Endothelial cell of umbilical vein (primary cell): ENCODE data around the gene PKD1L1. TPM values are rescaled to one million over a fixed set of nuclear protein-coding genes. Genes with fewer than 3 reads are reported as not detected.
A peak's percentile ranks its signal among the peaks of the same experiment; 100 is the strongest.

ENCODE experiments used
- BruUV-seq: library from RNA; stranded (reverse); fragments of 400-500 nt; replicated peaks from 2 replicates; lab custom pipeline; 2021; lab: Mats Ljungman, UMichigan
- CTCF ChIA-PET: fragments of 300-600, 350-600 bp; sonication (Branson Sonifier 250); formaldehyde crosslinking; loops from one replicate; lab custom pipeline; 2021; ENCODE audit warnings: antibody characterized with exemption, inconsistent platforms; lab: Charles Lee
- POLR2A ChIA-PET: fragments of 300-600, 350-600 bp; sonication (Branson Sonifier 250); formaldehyde crosslinking; loops from one replicate; lab custom pipeline; 2021; ENCODE audit warnings: antibody characterized with exemption, inconsistent platforms; lab: Charles Lee
- DNase-seq: peaks from one replicate; pipeline ENCODE4 v3.0.0-alpha.2; 2011; ENCODE audit warnings: low read depth, low spot score
- FAIRE-seq: peaks from 2 replicates; lab custom pipeline; 2011; peaks lifted over from hg19 to GRCh38; lab: Jason Lieb, UNC
- H2AFZ ChIP-seq: 2 replicates; pipeline ENCODE4 v1.6.0; 2012; ENCODE audit warnings: low read depth, low read length, control low read depth, inconsistent platforms
- H3K27ac ChIP-seq: 2 replicates; pipeline ENCODE4 v1.5.1; 2011; ENCODE audit warnings: low read depth, mild to moderate bottlenecking, control low read depth, low read length, moderate library complexity; ENCODE audit not compliant: insufficient read depth
- H3K27me3 ChIP-seq, 2 experiments: 2 replicates each; pipeline versions ENCODE4 v1.6.0 to v1.6.1; 2011; ENCODE audit warnings: low read length in 2 of 2, mixed read lengths in 1 of 2; ENCODE audit not compliant: control insufficient read depth in 2 of 2, insufficient read depth in 2 of 2
- H3K36me3 ChIP-seq, 2 experiments: 2 replicates in 1 of 2; 3 replicates in 1 of 2; pipeline ENCODE4 v1.5.1; 2011; ENCODE audit warnings: low read length in 2 of 2, mild to moderate bottlenecking in 1 of 2, moderate library complexity in 1 of 2; ENCODE audit not compliant: control insufficient read depth in 2 of 2, insufficient read depth in 2 of 2; ENCODE audit errors: extremely low read depth in 1 of 2
- H3K4me1 ChIP-seq: 3 replicates; pipeline ENCODE4 v1.5.1; 2011; ENCODE audit warnings: mild to moderate bottlenecking, low read length; ENCODE audit not compliant: control insufficient read depth, insufficient read depth; ENCODE audit errors: extremely low read depth
- H3K4me2 ChIP-seq: 2 replicates; pipeline ENCODE4 v1.6.1; 2011; ENCODE audit warnings: low read length, control low read depth, mixed read lengths; ENCODE audit not compliant: insufficient read depth
- H3K4me3 ChIP-seq, 3 experiments: fragments of 200-600 bp in 1 of 3; sonication (generic), shearing (Covaris generic) in 1 of 3; replicated peaks in 1 of 3; 2 replicates each; pipeline ENCODE4 v1.5.1; 2011 to 2016; ENCODE audit warnings: control low read depth in 3 of 3, low read length in 3 of 3, mild to moderate bottlenecking in 2 of 3, inconsistent platforms in 1 of 3, low read depth in 1 of 3, moderate library complexity in 1 of 3; ENCODE audit not compliant: insufficient read depth in 1 of 3
- H3K79me2 ChIP-seq: 2 replicates; pipeline ENCODE4 v1.6.0; 2012; ENCODE audit warnings: low read length, inconsistent platforms; ENCODE audit not compliant: control insufficient read depth, insufficient read depth
- H3K9ac ChIP-seq: replicated peaks from 2 replicates; pipeline ENCODE3; 2011; ENCODE audit warnings: low read length, control low read depth; ENCODE audit not compliant: insufficient read depth; ENCODE audit errors: extremely low read depth
- H3K9me1 ChIP-seq: replicated peaks from 3 replicates; pipeline ENCODE4 v1.6.0; 2011; ENCODE audit warnings: mild to moderate bottlenecking, low read length; ENCODE audit not compliant: control insufficient read depth, insufficient read depth; ENCODE audit errors: extremely low read depth
- H3K9me3 ChIP-seq: replicated peaks from 2 replicates; pipeline ENCODE4 v1.5.1; 2012; ENCODE audit warnings: low read length, inconsistent platforms; ENCODE audit not compliant: control insufficient read depth, insufficient read depth
- H4K20me1 ChIP-seq: replicated peaks from 2 replicates; pipeline ENCODE3; 2011; ENCODE audit warnings: mild to moderate bottlenecking, low read length; ENCODE audit not compliant: control insufficient read depth, insufficient read depth; ENCODE audit errors: extremely low read depth
- CTCF ChIP-seq, 2 donors: IDR thresholded peaks; 1 replicate in 1 of 2; 2 replicates in 1 of 2; pipeline ENCODE4 v1.5.1; 2011; ENCODE audit warnings: low read length in 2 of 2, mild to moderate bottlenecking in 2 of 2, moderate library complexity in 2 of 2, control low read depth in 1 of 2, inconsistent platforms in 1 of 2, low read depth in 1 of 2; ENCODE audit not compliant: insufficient read depth in 1 of 2; ENCODE audit errors: extremely low read depth in 1 of 2
- EZH2 ChIP-seq: IDR thresholded peaks from 2 replicates; pipeline ENCODE4 v1.6.1; 2012; ENCODE audit warnings: borderline replicate concordance, low read depth, mild to moderate bottlenecking, moderate library complexity, low read length, inconsistent platforms; ENCODE audit not compliant: severe bottlenecking
- JUN ChIP-seq: IDR thresholded peaks from 2 replicates; pipeline ENCODE4 v1.6.1; 2011; ENCODE audit warnings: borderline replicate concordance, low read depth; ENCODE audit not compliant: insufficient read length, insufficient read depth
- MYC ChIP-seq: IDR thresholded peaks from one replicate; pipeline ENCODE4 v1.6.1; 2011; ENCODE audit warnings: mild to moderate bottlenecking, low read depth, low read length
- POLR2AphosphoS5 ChIP-seq: IDR thresholded peaks from 2 replicates; pipeline ENCODE4 v1.6.1; 2012; ENCODE audit warnings: low read depth, mild to moderate bottlenecking, control low read depth, low read length, moderate library complexity; ENCODE audit not compliant: insufficient read depth
- dilution Hi-C: fragments of 300-500 bp; cut with MboI; formaldehyde crosslinking; loops from one replicate; pipeline ENCODE4 v1.15.0; 2019; ENCODE audit warnings: low sequenced_read_pairs; ENCODE audit not compliant: extremely low pct_ligation_motif_present
- intact Hi-C: fragments of 100-400 bp; cut with micrococcal nuclease; formaldehyde crosslinking; loops from one replicate; pipeline ENCODE4 v1.10.0; 2022
- polyA plus RNA-seq, 4 experiments: library from polyadenylated mRNA; depleted of rRNA in 3 of 4; stranded (reverse) in 3 of 4; unstranded in 1 of 4; fragments of >200 nt; gene quantifications; 2 replicates each; pipeline versions ENCODE4 v1.2.1 to v1.2.3, GENCODE V29; 2011 to 2012; ENCODE audit warnings: missing spikeins in 1 of 4
- total RNA-seq: library from RNA; stranded (reverse); gene quantifications from 2 replicates; pipeline ENCODE4 v1.2.3, GENCODE V29; 2021

The PKD1L1 gene
- total and polyA plus RNA-seq, 2 donors (not counting 3 experiments of a cell fraction or from before 2014, with no cell fraction given), result 4.1 to 5.9 TPM

- Histone ChIP-seq H3K27me3 (no peaks in the 10 kb centered on the region), H4K20me1 (no peaks in the 10 kb centered on the region), H2AFZ (no peak overlapping the region), H3K79me2 (no peaks in the 10 kb centered on the region), H3K4me3 (no peak overlapping the region), H3K4me1 (peaks cover 7% of the 10 kb centered on the region), H3K4me2 (no peak overlapping the region), H3K36me3 (no peaks in the 10 kb centered on the region), H3K9me1 (no peaks in the 10 kb centered on the region), H3K27ac (no peak overlapping the region), H3K9me3 (no peaks in the 10 kb centered on the region), H3K9ac (no peak overlapping the region)
- BruUV-seq, result no TSS peak
- FAIRE-seq (peak; percentile 12), DNase-seq (no peak)
- intact Hi-C loops, result loop anchor here (1.0 to 2.0 kb wide), 2 partner anchors 14 to 60 kb away; no protein-coding TSS in a partner anchor
- CTCF ChIA-PET, result interaction anchor here (0.7 to 1.9 kb wide), 10 partner anchors 12 to 493 kb away, joined by 3 to 28 read pairs (median 4); no protein-coding TSS in a partner anchor
- POLR2A ChIA-PET, result no interaction called here
- no peak for TF ChIP-seq POLR2AphosphoS5
- peak; percentile 10 to 11 for TF ChIP-seq CTCF (IDR thresholded peaks at IDR 0.05; ENCODE audit: extremely low read depth in 1 of 2, insufficient read depth in 1 of 2, low read depth in 1 of 2, low read length in 2 of 2)
- dilution Hi-C loops, result no loop called here
Observed at GRCh38 chr7:47759056-47759706, 189.1 kb downstream of the PKD1L1 start.

- POLR2A ChIA-PET, result no interaction called here
- intact Hi-C loops (loop anchor here (2.0 kb wide), 1 partner anchor 14 kb away; no protein-coding TSS in a partner anchor), dilution Hi-C loops (no loop called here)
- no peak overlapping the region for H3K4me2 ChIP-seq
- CTCF ChIA-PET, result interaction anchor here (1.0 to 1.9 kb wide), 8 partner anchors 11 to 492 kb away, joined by 3 to 28 read pairs (median 4); no protein-coding TSS in a partner anchor
- H3K27ac ChIP-seq, result no peak overlapping the region
- H3K36me3 ChIP-seq, result no peaks in the 10 kb centered on the region
- no peak overlapping the region for H3K4me3 ChIP-seq
- H3K4me1 ChIP-seq, result peaks cover 4% of the 10 kb centered on the region
- TF ChIP-seq MYC (no peak), CTCF (IDR thresholded peaks at IDR 0.05; ENCODE audit: extremely low read depth in 1 of 2, insufficient read depth in 1 of 2, low read depth in 1 of 2, low read length in 2 of 2) (no peak), POLR2AphosphoS5 (no peak), EZH2 (no peak), JUN (no peak)
- BruUV-seq, result no TSS peak
- no peak overlapping the region for H3K9ac ChIP-seq
- no peaks in the 10 kb centered on the region for H3K79me2 ChIP-seq
- H3K9me1 ChIP-seq, result no peaks in the 10 kb centered on the region
- no peaks in the 10 kb centered on the region for H3K9me3 ChIP-seq
- H3K27me3 ChIP-seq, result no peaks in the 10 kb centered on the region
- no peaks in the 10 kb centered on the region for H4K20me1 ChIP-seq
- FAIRE-seq (no peak), DNase-seq (no peak)
- H2AFZ ChIP-seq, result peak overlapping the region; percentile 32
Observed at GRCh38 chr7:47758546-47758945, 189.7 kb downstream of the PKD1L1 start.
